Globus pallidus (tissue), 1 donor: ENCODE results near the gene CMPK2.
"Not testable (repeated sequence)": the region's sequence is repeated elsewhere in the genome, so short reads cannot be mapped to it uniquely, and the experiment has no call there.

Experiments
- DNase-seq: peaks from one replicate; pipeline ENCODE4 v3.0.0-alpha.2; 2015; ENCODE audit warnings: low spot score

The CMPK2 gene

DNA sequence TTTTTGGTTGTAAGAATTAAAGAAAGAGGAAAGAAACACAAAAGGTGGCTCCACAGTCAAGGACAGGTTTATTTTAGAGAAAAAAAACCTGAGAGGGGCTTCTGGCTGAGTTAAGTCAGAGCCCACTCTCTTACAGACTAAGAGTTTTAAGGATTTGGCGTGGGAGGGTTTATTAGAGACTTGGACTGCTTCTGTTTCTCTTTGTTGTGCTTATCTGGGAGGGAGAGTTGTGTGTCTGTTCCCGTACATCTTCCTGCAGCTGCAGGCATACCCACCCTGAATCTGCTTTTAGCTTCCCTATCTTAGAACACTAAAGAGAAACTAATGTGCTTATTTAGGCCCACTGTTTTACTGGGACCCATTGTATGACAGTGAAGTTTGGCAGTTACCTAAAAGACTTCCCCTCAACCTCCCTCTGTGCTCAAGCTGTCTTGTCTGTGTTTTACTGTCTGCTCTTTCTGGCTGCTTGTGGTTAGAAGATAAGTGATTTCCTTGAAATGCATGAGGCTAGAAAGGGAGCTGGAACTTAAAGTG lies 14.6 kb upstream of the CMPK2 start:
- DNase-seq = no peak

DNA sequence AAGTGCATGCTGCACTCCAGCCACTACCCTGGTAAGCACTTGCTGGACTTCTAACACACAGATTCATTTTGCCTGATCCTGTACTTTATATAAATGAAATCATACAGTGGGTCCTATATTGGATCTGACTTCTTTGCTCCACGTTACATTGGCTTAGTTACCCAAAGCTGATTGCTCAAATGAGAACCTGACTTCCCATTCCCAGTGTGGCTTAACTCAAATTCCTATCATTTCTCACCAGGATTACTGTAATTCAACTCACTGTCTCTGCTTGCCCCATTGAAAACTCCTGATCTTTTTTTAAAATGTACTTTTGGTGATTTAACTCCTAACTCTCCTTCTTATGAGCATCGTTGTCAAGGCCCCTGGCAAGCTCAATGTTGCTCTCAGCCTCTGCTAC lies 13.3 kb upstream of the CMPK2 start:
- no peak for DNase-seq

DNA sequence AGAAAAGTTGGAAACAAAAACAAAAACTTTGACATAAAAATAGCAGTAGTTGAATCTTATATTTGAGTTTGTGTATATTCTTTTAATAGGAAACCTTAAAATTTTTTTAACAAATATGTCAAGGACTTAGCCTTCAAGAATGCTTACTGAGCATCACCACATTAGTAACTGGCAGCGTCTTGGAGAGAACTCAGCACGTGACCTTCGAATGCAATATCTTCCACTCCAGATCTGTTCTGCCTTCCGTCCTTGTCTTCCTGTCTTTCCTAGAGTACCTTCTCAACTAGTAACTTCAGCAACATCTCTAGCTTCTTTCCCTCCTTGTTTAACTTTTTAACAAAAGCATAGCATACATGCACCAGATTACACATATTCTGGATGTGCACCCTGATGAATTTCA lies 12.8 kb upstream of the CMPK2 start:
- no peak for DNase-seq

DNA sequence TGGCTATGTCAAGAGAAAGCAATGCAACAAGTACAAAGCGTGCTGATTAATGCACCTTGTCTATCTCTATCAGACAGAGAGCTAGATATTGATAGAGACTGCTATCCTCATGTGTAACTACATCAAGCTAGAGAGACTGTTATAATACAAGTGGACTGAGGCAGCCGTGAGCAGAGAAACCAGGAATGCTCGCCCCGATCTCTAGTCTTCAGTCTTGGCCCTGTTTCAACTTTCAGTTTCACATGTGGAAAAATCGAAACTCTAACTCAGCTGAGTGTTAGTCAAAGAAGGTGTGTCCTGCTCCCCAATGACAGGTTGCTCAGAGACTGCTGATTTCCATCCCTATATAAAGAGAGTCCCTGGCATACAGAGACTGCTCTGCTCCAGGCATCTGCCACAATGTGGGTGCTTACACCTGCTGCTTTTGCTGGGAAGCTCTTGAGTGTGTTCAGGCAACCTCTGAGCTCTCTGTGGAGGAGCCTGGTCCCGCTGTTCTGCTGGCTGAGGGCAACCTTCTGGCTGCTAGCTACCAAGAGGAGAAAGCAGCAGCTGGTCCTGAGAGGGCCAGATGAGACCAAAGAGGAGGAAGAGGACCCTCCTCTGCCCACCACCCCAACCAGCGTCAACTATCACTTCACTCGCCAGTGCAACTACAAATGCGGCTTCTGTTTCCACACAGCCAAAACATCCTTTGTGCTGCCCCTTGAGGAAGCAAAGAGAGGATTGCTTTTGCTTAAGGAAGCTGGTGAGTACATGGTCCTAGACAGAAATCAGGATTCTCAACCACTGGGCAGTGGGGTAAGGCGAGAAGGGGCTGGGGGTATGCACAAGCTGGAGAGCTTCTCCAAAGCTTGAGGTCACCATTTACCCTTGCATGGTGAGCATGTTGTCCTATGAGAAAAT lies 11.9 kb upstream of the CMPK2 start, which contains the start of gene RSAD2:
Gene RSAD2 (plus strand): TSS at position 376 of the 903 bp plus-strand sequence. CDS start 24 bp downstream, at position 400.
- DNase-seq = peak; percentile 42

DNA sequence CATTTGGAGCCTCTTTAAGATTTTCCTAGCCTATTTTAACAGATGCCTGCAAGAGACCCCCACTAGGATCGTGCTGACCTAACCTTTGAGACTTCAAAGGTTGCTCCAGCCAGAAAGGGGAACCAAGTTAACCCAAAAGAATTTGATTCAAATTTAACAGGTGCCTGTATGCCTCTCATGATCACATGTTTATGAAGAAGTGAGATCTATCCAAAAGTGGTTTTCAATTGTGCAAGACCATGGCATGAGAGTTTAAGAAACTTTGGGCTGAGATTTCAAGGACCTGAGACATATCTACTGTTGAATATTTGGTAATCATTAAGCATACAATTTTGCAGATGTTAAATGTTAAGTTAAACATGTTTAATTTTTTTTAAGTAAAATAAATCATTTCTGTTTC lies 10.6 kb upstream of the CMPK2 start:
- DNase-seq = no peak

DNA sequence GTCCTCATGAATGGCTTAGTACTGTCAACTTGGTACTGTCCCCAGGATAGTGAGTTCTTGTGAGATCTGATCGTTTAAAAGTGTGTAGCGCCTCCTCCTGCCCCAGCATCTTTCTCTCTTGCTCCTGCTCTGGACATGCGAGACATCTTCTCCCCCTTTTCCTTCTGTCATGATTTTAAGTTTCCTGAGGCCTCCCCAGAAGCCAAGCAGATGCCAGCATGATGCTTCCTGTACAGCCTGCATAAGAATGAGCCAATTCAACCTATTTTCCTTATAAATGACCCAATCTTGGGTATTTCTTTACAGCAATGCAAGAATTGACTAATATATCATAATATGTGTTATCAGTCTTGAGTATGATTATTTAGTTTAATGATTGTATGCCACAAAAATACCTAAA lies 8.3 kb upstream of the CMPK2 start:
- DNase-seq = no peak

DNA sequence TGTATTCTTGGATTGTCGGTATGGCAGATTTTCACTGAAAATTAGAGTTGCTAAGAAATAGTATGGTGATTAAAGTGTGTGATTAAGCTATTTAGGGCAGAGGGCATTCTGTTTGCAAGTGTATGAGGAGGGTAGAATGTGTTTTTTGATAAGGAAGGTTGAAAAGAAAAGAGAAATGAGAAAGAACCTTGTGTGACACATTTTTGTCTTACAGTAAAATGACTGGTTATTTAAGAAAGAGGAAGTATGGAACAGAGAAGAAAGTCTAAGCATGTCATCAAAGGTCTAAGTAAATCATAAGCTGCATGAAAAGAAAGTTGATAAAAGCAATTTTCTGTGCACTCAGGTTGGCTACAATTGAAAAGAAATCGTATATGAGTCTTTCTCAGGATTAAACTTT lies 6.7 kb upstream of the CMPK2 start:
- no peak for DNase-seq

DNA sequence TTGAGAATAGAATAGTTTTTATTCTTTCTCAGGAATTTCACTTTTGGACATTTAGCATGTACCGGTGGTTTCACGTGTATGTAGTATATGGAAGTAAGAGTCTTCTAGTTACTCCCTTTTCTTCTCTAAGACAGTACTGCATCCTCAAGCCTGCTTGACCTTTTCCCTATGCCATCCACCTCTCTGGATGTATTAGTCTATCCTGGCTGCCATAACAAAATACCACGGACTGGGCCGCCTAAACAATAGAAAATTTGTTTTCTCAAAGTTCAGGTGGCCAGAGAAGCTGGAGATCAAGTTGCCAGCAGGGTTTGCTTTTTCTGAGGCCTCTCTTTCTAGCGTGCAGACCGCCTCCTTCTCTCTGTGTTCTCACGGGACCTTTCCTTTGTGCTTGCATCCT lies 1.3 kb upstream of the CMPK2 start:
- DNase-seq = no peak

DNA sequence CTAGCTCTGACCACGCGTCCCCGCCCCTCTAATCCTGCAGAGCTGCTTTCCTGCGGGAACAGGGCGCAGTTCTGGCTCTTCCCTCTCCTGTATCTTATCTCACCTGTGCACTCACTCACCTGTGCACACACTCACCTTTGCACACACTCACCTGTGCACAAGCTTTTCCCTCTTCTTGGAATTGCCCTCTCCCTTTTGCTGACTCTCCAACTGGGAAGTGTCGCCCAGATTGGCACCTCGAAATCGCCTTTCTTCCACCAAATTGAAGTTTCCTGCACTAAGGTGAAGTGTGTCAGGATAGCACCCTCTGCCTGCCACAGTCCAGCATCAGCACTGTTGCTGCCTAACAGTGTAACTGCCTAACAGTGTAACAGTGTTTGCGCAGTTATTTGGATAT lies 566 bp upstream of the CMPK2 start:
- DNase-seq = no peak

DNA sequence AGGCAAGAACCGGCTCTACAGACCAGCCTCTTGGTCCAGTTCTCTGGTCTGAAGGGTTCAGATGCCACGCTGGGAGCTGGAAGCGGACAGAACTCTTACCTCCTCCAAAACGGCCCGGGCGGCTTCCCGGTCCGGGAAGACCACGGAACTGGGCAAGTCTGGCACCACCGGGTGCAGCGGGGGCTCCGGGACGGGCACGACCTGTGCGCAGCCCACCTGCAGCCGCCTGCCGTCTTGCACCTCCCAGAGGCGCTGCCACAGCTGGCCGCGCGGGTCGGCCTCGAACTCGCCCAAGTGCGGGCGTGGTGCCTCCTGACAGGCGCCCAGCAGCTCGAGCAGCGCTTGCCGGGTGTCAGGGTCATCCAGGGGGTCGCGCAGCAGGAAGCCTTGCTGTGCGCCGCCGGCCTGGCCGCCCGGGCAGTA lies 773 bp downstream of the CMPK2 start:
- DNase-seq = no peak

DNA sequence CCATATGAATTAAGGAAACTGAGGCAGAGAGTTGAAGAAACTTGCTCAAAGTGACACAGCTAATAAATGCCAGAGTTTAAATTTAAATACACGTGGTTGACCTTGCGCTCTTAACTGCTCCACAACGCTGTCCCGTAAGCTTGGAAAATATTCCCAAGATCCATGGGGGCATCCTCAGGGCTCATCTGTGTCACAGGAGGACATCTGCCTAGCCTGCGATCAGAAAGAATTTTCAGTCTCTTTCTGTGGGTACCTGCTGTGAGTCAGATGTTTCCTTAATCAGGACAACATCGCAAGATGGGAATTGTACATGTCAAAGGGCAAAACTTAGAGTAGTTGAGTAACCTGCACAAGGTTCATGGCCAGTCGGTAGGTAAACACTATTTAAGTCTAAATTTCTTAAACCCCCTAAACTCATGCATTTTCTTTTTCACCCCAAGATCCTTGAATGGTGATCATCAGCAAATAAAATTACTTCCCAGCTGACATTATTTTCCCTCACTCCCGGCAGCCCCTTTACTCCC lies 1.4 kb downstream of the CMPK2 start:
- no peak for DNase-seq

DNA sequence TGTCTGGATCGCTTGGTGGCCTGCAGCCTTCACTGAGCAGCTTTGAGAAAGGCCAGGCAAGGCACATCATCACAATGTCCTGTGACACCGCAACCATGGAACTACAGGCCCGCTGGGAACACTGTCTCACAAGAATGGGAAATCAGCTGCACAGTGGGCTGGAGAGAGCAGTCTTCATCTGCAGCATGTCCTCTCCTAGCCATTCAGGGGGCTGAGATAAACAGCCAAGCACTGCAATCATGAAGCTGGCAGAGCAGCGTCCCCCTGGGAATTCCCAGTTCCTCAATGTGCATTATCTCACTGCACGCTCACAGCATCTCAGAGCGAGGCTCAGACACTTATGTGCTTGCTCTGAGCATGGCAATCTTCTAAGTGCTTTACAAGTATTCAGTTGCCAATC lies 1.9 kb downstream of the CMPK2 start:
- no peak for DNase-seq

DNA sequence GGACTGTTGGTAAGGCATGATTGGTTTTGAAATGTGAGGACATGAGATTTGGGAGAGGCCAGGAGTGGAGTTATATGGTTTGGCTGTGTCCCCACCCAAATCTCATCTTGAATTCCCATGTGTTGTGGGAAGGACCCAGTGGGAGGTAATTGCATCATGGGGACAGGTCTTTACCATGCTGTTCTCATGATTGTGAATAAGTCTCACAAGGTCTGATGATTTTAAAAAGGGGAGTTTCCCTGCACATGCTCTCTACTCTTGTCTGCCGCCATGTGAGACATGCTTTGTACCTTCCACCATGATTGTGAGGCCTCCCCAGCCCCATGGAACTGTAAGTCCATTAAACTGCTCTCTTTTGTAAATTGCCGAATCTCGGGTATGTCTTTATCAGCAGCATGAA lies 5.4 kb downstream of the CMPK2 start:
- DNase-seq = no peak

DNA sequence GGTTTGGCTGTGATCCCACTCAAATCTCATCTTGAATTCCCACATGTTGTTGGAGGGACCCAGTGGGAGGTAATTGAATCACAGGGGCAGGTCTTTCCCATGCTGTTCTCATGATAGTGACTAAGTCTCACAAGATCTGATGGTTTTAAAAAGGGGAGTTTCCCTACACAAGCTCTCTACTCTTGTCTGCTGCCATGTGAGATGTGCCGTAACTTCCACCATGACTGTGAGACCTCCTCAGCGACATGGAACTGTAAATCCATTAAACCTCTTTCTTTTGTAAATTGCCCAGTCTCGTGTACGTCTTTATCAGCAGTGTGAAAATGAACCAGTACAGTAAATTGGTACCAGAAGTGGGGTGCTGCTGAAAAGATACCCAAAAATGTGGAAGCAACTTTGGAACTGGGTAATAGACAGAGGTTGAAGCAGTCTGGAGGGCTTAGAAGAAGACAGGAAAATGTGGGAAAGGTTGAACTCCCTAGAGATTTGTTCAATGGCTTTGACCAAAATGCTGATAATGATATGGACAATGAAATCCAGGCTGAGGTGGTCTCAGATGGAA lies 7.2 kb downstream of the CMPK2 start:
- DNase-seq = not testable (repeated sequence)

DNA sequence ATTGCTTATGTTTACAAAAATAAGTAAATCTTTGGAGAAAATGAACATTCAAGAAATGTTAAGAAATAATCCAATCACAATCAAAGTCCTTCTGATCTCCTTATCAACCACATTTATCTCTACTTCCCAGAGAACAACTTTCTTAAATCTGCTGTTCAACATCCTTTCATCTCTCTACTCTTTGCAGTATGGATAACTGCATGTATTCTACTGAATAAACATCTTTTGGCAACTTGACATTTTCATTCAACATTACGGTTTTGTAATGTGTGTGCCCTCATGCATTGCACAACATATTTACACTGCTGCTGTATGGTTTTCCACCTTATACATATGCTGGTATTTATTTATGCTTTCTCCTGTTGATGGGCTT lies 9.2 kb downstream of the CMPK2 start:
- no peak for DNase-seq

DNA sequence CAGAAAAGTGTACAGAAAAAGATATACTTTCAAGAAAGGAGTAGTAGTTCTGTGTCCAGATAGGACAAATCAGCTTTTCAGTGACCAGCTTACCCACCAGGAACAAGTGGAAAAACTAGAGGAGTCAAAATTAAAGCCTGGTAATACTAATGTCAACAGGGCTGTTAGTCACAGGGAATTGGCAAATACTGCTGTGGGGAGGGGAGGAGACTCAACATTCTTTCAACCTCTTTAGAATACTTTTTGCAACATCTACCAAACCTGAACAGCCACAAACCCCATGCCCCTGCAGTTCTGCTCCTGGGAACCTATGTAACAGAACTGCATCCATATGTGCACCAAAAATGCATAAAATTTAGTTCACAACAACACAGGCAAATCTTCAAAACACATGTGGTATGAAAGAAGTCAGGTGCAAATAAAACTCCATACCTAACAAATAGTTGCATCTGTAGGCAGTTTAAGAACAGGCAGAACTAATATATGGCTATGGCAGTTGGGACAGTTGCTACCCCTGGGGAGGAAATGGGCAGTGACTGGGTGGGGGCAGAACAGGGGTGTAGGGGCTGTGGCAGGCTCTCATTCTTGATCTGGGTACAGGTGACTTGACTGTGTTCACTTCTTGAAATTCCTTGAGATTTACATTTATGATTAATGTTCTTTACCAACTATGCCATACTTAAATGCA lies 9.7 kb downstream of the CMPK2 start:
- DNase-seq = no peak

DNA sequence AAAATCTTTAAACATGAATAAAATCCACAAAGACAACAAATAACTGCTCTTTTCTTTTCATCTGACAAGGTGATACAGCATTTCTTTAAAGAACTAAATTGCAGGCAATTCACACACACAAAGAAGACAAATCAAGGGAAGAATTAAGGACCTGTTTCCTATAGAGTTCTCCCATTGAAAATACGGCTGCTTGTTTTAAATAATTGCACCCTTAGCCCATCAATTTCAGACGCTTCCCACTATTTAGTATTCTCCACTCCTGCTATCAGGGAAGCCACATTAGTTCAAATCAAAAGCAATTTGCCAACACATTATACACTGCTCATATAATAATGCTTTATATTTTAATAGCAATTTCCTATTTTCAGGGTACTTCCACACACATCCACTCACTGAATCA lies 11.3 kb downstream of the CMPK2 start:
- DNase-seq = no peak

DNA sequence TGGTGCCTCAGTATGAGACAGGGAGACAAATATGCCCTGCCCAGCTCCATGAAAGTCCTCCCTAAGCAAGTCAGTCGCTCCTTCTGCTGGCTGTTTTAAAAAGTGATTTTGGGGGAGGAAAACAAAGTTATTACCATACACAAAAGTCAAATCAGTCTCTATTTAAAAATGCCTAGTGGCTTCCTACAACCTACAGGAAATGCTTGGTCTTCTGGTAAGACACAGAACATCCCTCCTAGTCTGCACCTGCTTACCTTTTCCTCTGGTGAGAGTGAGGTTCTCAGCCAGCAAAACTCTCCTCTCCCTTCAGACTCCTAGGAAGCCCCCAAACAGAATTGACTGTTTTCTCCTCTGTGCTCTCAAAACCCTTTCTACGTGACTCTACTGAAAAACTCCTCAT lies 13.5 kb downstream of the CMPK2 start:
- DNase-seq = no peak

DNA sequence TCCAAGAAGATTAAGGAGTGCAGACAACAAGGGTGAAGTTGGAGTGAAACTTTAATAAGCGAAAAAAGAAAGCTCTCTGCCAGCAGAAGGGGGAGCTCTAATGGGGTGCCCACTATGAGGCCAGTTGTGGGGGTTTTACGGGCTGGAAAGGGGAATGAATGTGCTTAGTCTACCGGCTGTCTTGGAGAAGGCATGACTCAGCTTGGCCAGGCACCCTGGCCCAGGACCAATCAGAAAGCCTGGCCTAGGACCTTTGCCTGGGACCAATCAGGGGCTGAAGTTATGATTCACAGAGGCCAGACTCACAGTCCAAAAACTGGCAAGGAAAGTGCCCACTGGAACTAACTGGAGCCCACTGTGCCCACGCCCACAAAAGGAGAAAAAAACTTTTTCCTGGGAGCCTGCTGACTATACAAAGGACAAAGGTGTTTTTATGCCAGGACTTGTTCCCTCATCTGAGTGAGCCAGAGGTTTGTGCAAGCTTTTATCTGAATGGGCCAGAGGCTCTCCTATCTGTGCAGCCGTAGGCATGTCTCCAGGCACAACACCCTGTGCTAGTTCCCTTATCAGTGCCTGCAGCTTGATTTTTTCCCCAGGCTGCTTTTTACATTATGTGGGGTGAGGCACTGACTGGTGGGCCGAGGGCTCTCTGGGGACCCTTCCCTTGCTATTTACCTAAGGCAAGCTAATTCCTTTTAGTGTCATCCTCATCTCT lies 18.6 kb downstream of the CMPK2 start:
- DNase-seq = no peak

DNA sequence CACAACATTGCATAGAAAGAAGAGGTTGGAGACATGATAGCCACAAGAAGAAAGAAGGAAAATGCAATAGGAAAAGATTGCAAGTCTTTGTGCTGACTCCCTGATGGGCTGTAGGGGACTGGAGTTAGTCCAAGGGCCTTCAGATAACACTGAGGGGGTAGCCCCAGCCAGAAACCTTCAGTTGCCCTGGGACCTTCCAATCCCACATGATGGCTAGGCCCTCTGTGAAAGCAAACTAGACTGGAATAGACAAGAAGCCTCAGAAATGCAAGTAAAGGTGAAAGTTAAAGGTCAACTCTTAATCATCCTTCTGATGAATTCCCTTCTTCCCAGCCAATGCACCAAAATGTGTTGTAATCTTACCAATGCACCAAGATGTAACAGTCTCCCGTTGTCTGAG lies 19.2 kb downstream of the CMPK2 start:
- DNase-seq = no peak

DNA sequence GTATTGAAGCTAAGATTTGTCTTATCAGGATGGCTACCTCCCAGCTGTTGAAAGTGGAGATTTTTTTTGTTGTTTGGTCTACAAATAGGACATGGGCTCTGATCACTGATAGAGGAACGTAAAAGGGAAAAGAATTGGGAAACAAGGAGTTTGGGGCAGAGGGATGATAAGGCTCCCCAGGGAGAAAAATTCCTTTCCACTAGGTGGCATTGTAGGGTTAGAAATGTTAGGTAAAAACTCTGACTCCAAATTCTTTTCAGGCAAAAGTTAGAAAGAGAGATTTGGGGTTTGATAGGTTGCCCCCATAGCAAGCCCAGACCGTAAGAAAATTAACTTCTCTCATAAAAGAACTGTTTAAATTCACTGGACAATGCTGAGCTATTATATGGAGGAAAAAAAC lies 19.8 kb downstream of the CMPK2 start:
- DNase-seq = no peak

DNA sequence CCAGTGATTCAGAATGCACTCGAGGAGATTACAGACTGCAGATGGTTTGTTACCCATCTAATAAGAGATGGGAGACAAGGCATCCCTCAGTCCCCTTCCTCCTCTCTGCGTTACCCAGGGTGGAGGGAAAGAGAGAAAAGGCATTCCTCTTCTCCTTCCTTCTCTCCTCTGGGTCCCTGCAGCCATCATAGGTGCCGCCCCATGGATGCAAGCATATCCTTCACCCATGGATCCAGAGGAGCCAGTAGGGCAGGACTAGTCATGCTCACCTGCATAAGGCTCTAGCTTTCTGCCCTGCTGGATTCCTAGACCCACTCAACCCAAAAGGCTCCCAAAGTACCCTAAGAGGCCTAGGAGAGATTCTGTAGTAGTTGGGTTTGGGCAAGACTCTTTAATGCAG lies 20.4 kb downstream of the CMPK2 start:
- DNase-seq = no peak
